AG09319 (cell line): ENCODE measurements around the gene SERPINI1.

Experiments
- DNase-seq: peaks from one replicate; pipeline ENCODE4 v3.0.0-alpha.2; 2010; ENCODE audit warnings: low read depth; ENCODE audit errors: extremely low read depth
- CTCF ChIP-seq: IDR thresholded peaks from 2 replicates; pipeline ENCODE4 v1.5.1; 2011; ENCODE audit warnings: low read depth, mild to moderate bottlenecking, inconsistent platforms, low read length, moderate library complexity

Gene SERPINI1

GRCh38 chr3:167851171-167851570 lies 115.7 kb downstream of the SERPINI1 start:
- no peak for TF ChIP-seq CTCF
- DNase-seq, result no peak

- no peak for TF ChIP-seq CTCF
- no peak for DNase-seq
Observed at GRCh38 chr3:167851749-167852148, 116.2 kb downstream of the SERPINI1 start.

DNA sequence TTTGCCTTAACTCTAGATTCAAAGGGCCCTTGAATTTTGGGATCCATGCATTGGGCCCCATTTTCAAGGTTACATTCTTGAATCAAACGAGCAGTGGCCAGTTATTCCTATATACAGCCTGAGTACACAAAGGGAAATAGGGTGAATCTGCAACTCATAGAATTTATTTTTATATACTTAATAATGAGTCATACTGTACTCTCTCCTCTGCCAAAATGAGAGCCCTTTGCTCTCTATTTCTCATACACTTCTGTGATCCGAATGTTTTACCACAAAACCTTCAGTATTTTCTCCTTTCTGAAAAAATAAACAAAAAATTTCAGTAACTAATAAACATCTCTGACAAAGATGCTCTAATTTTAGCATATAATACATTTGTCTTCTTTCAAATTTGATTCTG lies 116.7 kb downstream of the SERPINI1 start:
- no peak for DNase-seq

DNA sequence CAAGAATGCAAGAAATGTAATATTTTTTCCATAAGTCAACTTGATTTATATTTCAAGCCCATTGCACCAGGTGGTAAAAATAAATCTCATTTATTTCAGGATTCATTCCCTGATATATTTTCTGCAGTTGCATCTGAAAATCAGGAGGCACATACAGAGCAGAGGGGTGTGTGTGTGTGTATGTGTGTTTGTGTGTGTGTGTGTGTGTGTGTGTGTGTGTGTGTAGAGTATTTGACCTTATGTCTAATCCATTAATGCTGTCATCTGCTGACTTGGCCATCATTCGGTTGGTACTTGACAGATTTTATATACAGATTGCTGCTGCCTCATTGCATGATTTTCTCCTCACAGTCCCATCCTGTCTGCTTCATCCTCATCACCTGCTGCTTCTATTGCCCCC lies 118.5 kb downstream of the SERPINI1 start:
- no peak for DNase-seq
- no peak for TF ChIP-seq CTCF

More for the DNA sequence above, 116.7 kb downstream of the SERPINI1 start:
- no peak for TF ChIP-seq CTCF

DNA sequence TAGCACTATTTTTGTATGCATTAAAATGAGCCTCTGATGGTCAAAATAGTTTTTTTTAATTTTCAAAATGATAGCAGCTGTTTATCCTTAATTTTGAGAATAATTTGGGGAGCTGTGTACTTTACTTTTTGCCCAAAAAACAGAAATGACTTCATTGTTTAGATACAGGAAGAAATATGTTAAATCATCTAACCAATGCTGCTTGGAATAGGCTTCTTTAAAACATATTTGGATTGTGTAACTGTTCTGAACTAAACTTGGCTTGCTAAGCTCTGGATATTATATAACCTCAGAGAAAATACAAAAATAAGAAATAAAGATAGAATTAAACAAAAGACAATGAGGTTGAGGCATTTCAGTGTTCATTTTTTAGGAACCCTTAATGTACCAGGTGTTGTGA lies 119.3 kb downstream of the SERPINI1 start:
- DNase-seq, result no peak
- TF ChIP-seq CTCF, result no peak

DNA sequence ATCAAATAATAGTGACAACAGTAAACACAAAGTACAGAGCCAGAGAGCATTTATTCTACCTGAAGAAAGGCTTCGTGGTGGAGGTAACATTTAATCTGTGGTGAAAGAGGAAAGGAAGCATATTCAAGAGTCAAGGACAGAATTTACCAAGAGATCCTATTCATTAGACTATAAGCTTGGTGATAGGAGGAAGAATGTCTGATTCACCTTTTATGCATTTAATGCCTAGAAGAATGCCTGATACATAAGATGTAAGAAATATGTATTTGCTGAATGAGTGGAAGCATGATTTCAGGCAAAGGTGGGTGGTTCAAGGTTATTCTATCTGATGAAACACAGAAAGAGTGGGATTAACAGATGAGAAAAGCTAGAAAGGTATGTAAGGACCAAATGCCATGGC lies 119.8 kb downstream of the SERPINI1 start:
- no peak for DNase-seq
- no peak for TF ChIP-seq CTCF

- no peak for DNase-seq
- no peak for TF ChIP-seq CTCF
Observed at GRCh38 chr3:167858865-167859264, 123.3 kb downstream of the SERPINI1 start.
